CD4-positive, alpha-beta memory T cell (primary cell): ENCODE data around the gene CADM4. TPM values are rescaled to one million over a fixed set of nuclear protein-coding genes. Genes with fewer than 3 reads are reported as not detected.
"Not testable (repeated sequence)": the region's sequence is repeated elsewhere in the genome, so short reads cannot be mapped to it uniquely, and the experiment has no call there.

ENCODE experiments used
- CTCF ChIA-PET: fragments of 350-600 bp; sonication (Branson Sonifier 250); formaldehyde crosslinking; loops from one replicate; lab custom pipeline; 2021; ENCODE audit warnings: inconsistent platforms; ENCODE audit not compliant: partially characterized antibody; lab: Charles Lee
- POLR2A ChIA-PET: fragments of 350-600 bp; sonication (Branson Sonifier 250); formaldehyde crosslinking; loops from one replicate; lab custom pipeline; 2021; ENCODE audit not compliant: partially characterized antibody; lab: Charles Lee
- DNase-seq, 5 donors: peaks; one replicate each; pipeline versions ENCODE4 v3.0.0 to v3.0.0-alpha.2; 2020 to 2022; ENCODE audit warnings: mixed read lengths in 1 of 5
- H3K27ac ChIP-seq: one replicate; pipeline ENCODE4 v1.7.0; 2013; ENCODE audit warnings: low read depth, low read length
- H3K27me3 ChIP-seq: 2 replicates; pipeline ENCODE4 v1.7.0; 2013; ENCODE audit warnings: mild to moderate bottlenecking, low read length, moderate library complexity; ENCODE audit not compliant: insufficient read depth
- H3K36me3 ChIP-seq: 2 replicates; pipeline ENCODE4 v1.7.0; 2013; ENCODE audit warnings: mild to moderate bottlenecking, low read length, moderate library complexity; ENCODE audit not compliant: insufficient read depth
- H3K4me1 ChIP-seq: 2 replicates; pipeline ENCODE4 v1.7.0; 2013; ENCODE audit warnings: mild to moderate bottlenecking, low read length, moderate library complexity; ENCODE audit not compliant: insufficient read depth
- H3K4me3 ChIP-seq, 2 donors: one replicate each; pipeline ENCODE4 v1.7.0; 2013; ENCODE audit warnings: low read length in 2 of 2, mild to moderate bottlenecking in 1 of 2
- H3K9me3 ChIP-seq, 2 donors: one replicate each; pipeline ENCODE4 v1.7.0; 2013; ENCODE audit warnings: low read length in 2 of 2, control low read depth in 1 of 2; ENCODE audit not compliant: control insufficient read depth in 1 of 2
- H3K27ac Mint-ChIP-seq, 7 donors: one replicate each; pipeline ENCODE4 v1.8.0; 2020 to 2021; ENCODE audit warnings: mixed read lengths in 7 of 7, mild to moderate bottlenecking in 6 of 7, inconsistent platforms in 3 of 7, moderate library complexity in 3 of 7
- H3K27me3 Mint-ChIP-seq, 2 donors: one replicate each; pipeline ENCODE4 v1.8.0; 2020 to 2021; ENCODE audit warnings: mixed read lengths in 2 of 2
- H3K36me3 Mint-ChIP-seq, 2 donors: one replicate each; pipeline ENCODE4 v1.8.0; 2020 to 2021; ENCODE audit warnings: mixed read lengths in 2 of 2, inconsistent platforms in 1 of 2, mild to moderate bottlenecking in 1 of 2
- H3K4me1 Mint-ChIP-seq, 4 donors: one replicate each; pipeline ENCODE4 v1.8.0; 2020 to 2021; ENCODE audit warnings: mixed read lengths in 4 of 4, mild to moderate bottlenecking in 1 of 4
- H3K4me3 Mint-ChIP-seq, 8 donors: one replicate each; pipeline ENCODE4 v1.8.0; 2020 to 2021; ENCODE audit warnings: mixed read lengths in 8 of 8, mild to moderate bottlenecking in 7 of 8, moderate library complexity in 6 of 8, inconsistent platforms in 3 of 8
- H3K9me3 Mint-ChIP-seq, 8 donors: one replicate each; pipeline ENCODE4 v1.8.0; 2020 to 2021; ENCODE audit warnings: mixed read lengths in 8 of 8, mild to moderate bottlenecking in 5 of 8, inconsistent platforms in 3 of 8, moderate library complexity in 1 of 8
- intact Hi-C: fragments of 100-400 bp; cut with micrococcal nuclease; formaldehyde crosslinking; loops from one replicate; pipeline ENCODE4 v1.15.1; 2023
- polyA plus RNA-seq, 2 donors: library from polyadenylated mRNA; unstranded; fragments of 300-500 nt; fragmentation: Illumina TruSeq; gene quantifications; one replicate each; pipeline ENCODE4 v1.2.3, GENCODE V29; 2021
- total RNA-seq, 2 experiments: library from RNA; stranded (reverse); gene quantifications; one replicate each; pipeline ENCODE4 v1.2.3, GENCODE V29; 2021

CADM4 gene
- total and polyA plus RNA-seq, 4 experiments from 2014 or later = 0.18 to 0.49 (median 0.33) TPM; not detected in 1

DNA sequence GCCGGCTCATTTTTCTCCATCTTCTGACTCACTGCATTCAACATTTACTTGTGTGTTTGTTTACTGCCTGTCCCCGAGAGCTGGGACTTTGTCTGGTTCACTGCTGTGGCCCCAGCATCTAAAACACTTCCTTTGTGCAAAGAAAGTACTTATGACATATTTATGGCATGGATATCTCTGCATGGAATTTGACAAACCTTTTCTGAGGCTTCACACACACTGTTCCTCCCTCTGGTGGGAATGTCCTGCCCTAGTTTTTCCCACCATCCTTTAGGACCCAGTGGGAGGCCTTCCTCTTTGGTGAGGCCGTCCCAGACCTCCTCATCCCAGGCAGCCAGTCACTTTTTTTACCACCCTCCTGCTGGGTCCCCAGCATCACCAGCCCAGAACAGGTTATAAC, 29.2 kb downstream of the CADM4 start:
- H3K27ac Mint-ChIP-seq = peak overlapping the region in 3 of 7 donors; percentile 11 to 69 (median 56)
- intact Hi-C loops = no loop called here
- no peaks in the 10 kb centered on the region for H3K27me3 ChIP-seq
- H3K4me3 ChIP-seq = no peak overlapping the region
- no peaks in the 10 kb centered on the region for H3K27me3 Mint-ChIP-seq
- H3K4me1 ChIP-seq = no peaks in the 10 kb centered on the region
- DNase-seq = no peak
- no peaks in the 10 kb centered on the region for H3K9me3 ChIP-seq
- no peaks in the 10 kb centered on the region for H3K9me3 Mint-ChIP-seq
- peaks cover 29 to 42% of the 10 kb centered on the region in 2 donors for H3K36me3 Mint-ChIP-seq
- POLR2A ChIA-PET = no interaction called here
- CTCF ChIA-PET = no interaction called here
- no peak overlapping the region for H3K4me3 Mint-ChIP-seq
- peaks cover 11% of the 10 kb centered on the region for H3K36me3 ChIP-seq
- peaks cover 4 to 18% (median 14%) of the 10 kb centered on the region in 4 donors for H3K4me1 Mint-ChIP-seq
- H3K27ac ChIP-seq = no peak overlapping the region

DNA sequence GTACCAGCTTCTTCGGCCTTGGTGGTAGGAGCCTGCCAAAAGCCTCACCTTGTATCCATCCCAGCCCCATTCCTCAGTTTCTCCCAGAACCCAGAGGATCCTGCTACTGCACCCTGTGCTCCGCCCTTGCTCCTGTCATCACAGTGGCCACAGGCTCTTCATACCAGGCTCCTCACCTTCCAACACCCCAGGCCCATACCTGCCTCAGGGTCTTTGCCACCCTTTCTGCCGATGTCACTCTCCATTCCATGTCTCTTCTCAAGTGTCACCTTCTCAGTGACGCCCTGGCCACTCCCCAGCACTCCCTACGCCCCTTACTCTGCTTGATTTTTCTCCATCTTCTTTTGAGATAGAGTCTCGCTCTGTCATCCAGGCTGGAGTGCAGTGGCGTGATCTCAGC, 29.8 kb downstream of the CADM4 start:
- no peaks in the 10 kb centered on the region for H3K9me3 ChIP-seq
- Mint-ChIP-seq H3K4me1 (peaks cover 4 to 18% (median 13%) of the 10 kb centered on the region in 4 donors), H3K4me3 (no peak overlapping the region), H3K27me3 (no peaks in the 10 kb centered on the region), H3K36me3 (peaks cover 29 to 46% of the 10 kb centered on the region in 2 donors), H3K27ac (peak overlapping the region in 4 of 7 donors; percentile 41 to 59 (median 54)), H3K9me3 (no peaks in the 10 kb centered on the region)
- ChIA-PET POLR2A (no interaction called here), CTCF (no interaction called here)
- peaks cover 11% of the 10 kb centered on the region for H3K36me3 ChIP-seq
- H3K27ac ChIP-seq = no peak overlapping the region
- DNase-seq = no peak
- intact Hi-C loops = no loop called here
- no peak overlapping the region for H3K4me3 ChIP-seq
- H3K4me1 ChIP-seq = no peaks in the 10 kb centered on the region
- no peaks in the 10 kb centered on the region for H3K27me3 ChIP-seq

DNA sequence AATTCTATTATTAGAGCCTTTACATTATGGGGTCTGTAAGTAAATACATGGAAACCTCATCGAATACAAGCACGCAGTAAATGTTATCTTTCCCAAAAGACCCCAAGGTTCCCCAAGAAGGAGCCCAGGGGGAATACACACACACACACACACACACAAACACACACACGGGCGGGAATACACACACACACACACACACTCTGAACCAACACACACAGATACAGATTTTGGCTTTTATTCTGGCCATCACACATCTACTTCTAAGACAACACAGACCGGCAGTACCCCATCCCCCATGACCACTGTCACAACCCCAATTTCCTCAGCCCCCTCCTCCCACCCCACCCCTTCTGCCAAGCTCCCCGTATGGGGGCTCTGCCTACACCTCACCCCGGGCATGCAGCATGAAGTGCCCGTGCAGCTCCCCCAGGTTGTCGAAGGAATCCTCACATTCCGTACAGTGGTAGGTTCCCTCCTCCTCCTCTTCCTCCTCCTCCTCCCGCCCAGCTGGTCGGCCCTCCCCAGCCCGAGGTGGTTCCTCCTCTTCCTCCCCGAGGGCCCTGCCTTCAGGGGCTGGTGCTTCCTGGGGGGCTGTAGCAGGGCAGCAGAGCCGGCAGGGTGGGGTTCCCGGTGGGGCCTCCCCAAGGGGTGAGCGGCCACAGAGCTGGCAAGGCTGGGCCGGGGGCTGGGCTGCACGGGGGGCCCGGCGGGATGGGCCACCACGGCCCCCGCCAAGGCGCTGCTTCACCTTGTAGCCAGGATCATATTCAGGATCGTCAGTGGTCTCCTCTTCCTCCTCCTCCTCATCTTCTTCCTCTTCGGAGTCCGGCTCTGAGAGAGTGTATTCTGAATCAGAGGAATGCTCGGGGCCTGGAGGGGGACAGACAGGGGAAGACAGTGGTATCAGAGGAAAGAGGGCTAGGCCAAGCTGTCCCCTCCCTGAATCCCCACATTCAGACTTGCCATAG, 32.1 kb downstream of the CADM4 start:
- DNase-seq = no peak
- Histone ChIP-seq H3K27me3 (no peaks in the 10 kb centered on the region), H3K4me3 (no peak overlapping the region), H3K4me1 (no peaks in the 10 kb centered on the region), H3K27ac (no peak overlapping the region), H3K9me3 (no peaks in the 10 kb centered on the region), H3K36me3 (peaks cover under 1% of the 10 kb centered on the region)
- H3K27ac Mint-ChIP-seq = peak overlapping the region in 4 of 7 donors; percentile 23 to 84 (median 53)
- H3K4me3 Mint-ChIP-seq = no peak overlapping the region
- CTCF ChIA-PET = interaction anchor here (1.0 to 1.5 kb wide), 2 partner anchors 10 to 12 kb away, joined by 3 to 4 read pairs; partner anchors contain the start of gene IRGQ
- no peaks in the 10 kb centered on the region for H3K9me3 Mint-ChIP-seq
- intact Hi-C loops = no loop called here
- H3K4me1 Mint-ChIP-seq = peaks cover 4 to 15% (median 6%) of the 10 kb centered on the region in 4 donors
- H3K27me3 Mint-ChIP-seq = no peaks in the 10 kb centered on the region
- POLR2A ChIA-PET = no interaction called here
- peaks cover 14 to 34% of the 10 kb centered on the region in 2 donors for H3K36me3 Mint-ChIP-seq

DNA sequence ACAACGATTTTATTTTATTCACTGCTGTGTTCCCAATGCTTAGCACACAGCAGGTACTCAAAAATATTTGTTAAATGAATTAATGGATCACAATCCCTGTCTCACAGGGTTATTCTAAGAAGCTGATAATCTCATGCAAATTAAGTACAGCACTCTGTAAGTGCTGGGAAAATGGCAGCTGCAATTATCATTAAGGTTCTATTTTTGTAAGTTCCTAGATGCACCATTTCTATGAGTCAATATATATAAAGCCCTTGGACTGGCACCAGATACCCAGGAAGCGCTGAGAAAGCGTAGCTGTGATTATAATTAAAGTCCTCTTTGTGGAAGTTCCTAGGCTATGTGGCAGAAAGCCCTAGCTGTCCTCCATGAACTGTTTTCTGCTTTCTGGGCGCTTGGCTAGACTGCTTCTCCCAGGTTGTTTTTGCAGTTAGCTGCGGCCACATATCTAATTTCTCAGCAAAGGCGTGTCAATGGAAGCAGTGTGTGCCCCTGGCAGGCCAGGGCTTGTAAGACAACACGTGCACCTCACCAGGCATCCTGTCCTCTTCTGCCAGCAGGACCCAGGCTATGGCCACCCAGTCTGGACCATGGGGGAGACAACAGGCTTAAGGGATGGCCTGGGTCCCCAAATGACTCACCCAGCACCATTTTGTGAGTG, 33.0 kb downstream of the CADM4 start:
- ChIA-PET CTCF (interaction anchor here (0.6 to 2.0 kb wide), 5 partner anchors 9 to 52 kb away, joined by 3 to 6 read pairs (median 4); partner anchors contain the start of gene IRGQ), POLR2A (interaction anchor here (0.5 kb wide), 1 partner anchor 9 kb away, joined by 3 read pairs; no protein-coding TSS in a partner anchor)

DNA sequence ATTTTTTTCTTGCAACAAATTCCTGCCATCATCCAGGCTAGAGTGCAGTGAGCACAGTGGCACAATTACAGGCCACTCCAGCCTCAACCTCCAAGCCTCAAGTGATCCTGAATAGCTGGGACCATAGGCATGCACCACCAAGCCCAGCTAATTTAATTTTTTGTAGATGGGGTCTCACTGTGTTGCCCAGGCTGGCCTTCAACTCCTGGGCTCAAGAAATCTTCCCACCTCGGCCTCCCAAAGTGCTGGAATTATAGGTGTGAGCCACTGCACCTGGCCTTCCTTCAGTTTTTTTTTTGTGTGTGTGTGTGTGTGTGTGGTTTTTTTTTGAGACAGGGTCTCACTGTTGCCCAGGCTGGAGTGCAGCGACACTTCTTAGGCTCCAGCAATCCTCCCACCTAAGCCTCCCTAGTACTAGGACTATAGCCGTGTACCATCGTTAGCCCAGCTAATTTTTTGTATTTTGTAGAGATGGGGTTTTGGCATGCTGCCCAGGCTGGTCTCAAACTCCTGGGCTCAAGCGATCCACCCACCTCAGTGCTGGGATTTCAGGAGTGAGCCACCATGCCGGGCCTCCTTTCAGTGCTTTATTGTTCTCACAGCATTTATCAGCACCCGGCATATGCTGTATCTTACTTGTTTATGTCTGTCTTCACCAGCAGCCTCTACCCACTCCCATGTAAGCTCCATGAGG, 33.6 kb downstream of the CADM4 start:
- intact Hi-C loops = no loop called here
- Histone ChIP-seq H3K36me3 (no peaks in the 10 kb centered on the region), H3K27ac (no peak overlapping the region), H3K27me3 (no peaks in the 10 kb centered on the region), H3K9me3 (no peaks in the 10 kb centered on the region), H3K4me1 (no peaks in the 10 kb centered on the region), H3K4me3 (no peak overlapping the region)
- ChIA-PET POLR2A (interaction anchor here (0.5 to 0.7 kb wide), 3 partner anchors 10 to 41 kb away, joined by 3 to 6 read pairs (median 3); partner anchors contain the start of genes IRGQ and ZNF576), CTCF (interaction anchor here (1.0 to 2.0 kb wide), 4 partner anchors 9 to 51 kb away, joined by 3 to 6 read pairs (median 4); partner anchors contain the start of gene IRGQ)
- Mint-ChIP-seq H3K27ac (peak overlapping the region in 1 of 7 donors; percentile 25), H3K9me3 (no peaks in the 10 kb centered on the region), H3K36me3 (peaks cover 6 to 35% of the 10 kb centered on the region in 2 donors), H3K4me1 (peaks cover 0 to 6% (median 1%) of the 10 kb centered on the region in 4 donors), H3K27me3 (no peaks in the 10 kb centered on the region), H3K4me3 (no peak overlapping the region)
- DNase-seq = no peak

More for the DNA sequence above, 33.0 kb downstream of the CADM4 start:
- Histone ChIP-seq H3K4me1 (no peaks in the 10 kb centered on the region), H3K36me3 (no peaks in the 10 kb centered on the region), H3K4me3 (no peak overlapping the region), H3K27me3 (no peaks in the 10 kb centered on the region), H3K27ac (no peak overlapping the region), H3K9me3 (no peaks in the 10 kb centered on the region)
- Mint-ChIP-seq H3K4me3 (no peak overlapping the region), H3K27ac (peak overlapping the region in 2 of 7 donors; percentile 5 to 51), H3K27me3 (no peaks in the 10 kb centered on the region), H3K36me3 (peaks cover 8 to 32% of the 10 kb centered on the region in 2 donors), H3K9me3 (no peaks in the 10 kb centered on the region), H3K4me1 (peaks cover 0 to 10% (median 1%) of the 10 kb centered on the region in 4 donors)
- DNase-seq = no peak
- intact Hi-C loops = no loop called here

DNA sequence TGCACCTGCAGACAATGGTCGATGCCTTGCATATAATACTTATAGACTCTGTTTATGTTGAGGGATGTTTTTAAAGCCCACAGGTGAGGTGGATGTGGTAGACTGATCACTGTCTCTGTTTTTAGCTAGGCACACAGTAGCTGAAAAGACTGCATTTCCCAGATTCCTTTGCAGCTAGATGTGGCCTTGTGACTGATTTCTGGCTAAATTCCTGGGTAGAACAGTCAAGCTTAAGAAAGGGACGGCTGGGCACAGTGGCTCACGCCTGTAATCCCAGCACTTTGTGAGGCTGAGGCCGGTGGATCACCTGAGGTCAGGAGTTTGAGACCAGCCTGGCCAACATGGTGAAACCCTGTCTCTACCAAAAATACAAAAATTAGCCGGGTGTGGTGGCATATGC, 39.3 kb downstream of the CADM4 start:
- intact Hi-C loops, H3K4me3 ChIP-seq, H3K9me3 Mint-ChIP-seq, DNase-seq, H3K27me3 ChIP-seq, H3K4me3 Mint-ChIP-seq, H3K27ac ChIP-seq, H3K27me3 Mint-ChIP-seq, H3K9me3 ChIP-seq: not testable (repeated sequence)
- CTCF ChIA-PET = interaction anchor here (0.8 to 2.5 kb wide), 4 partner anchors 26 to 52 kb away, joined by 3 to 9 read pairs (median 4); no protein-coding TSS in a partner anchor
- POLR2A ChIA-PET = interaction anchor here (1.1 kb wide), 1 partner anchor 26 kb away, joined by 6 read pairs; the partner anchor contains the start of genes PINLYP and XRCC1
- H3K4me1 Mint-ChIP-seq = peaks cover 17 to 35% (median 25%) of the 10 kb centered on the region in 4 donors
- Histone ChIP-seq H3K36me3 (peaks cover 19% of the 10 kb centered on the region), H3K4me1 (peaks cover 18% of the 10 kb centered on the region)
- H3K36me3 Mint-ChIP-seq = peaks cover 0 to 50% of the 10 kb centered on the region in 2 donors
- peak overlapping the region in 2 of 7 donors; percentile 35 to 36 for H3K27ac Mint-ChIP-seq
